HL-60/S4 treated with retinoic acid at 250 ng/mL for 4 days and 3 days (cell line): ENCODE results near the gene MFSD12.
"Not testable (repeated sequence)": the region's sequence is repeated elsewhere in the genome, so short reads cannot be mapped to it uniquely, and the experiment has no call there.

Source experiments
- in situ Hi-C: fragments of 300-500 bp; cut with MboI; formaldehyde crosslinking; loops from 2 replicates; pipeline ENCODE4 v1.7.0; 2022; ENCODE audit warnings: low sequenced_read_pairs

Gene MFSD12

GRCh38 chr19:3538965-3539755 is 18.2 kb downstream of the MFSD12 start, which contains the start of gene TEKTIP1:
Gene TEKTIP1 (plus strand): TSS chr19:3539174. CDS start chr19:3539178, 4 bp downstream.
- in situ Hi-C loops, result no loop called here

DNA sequence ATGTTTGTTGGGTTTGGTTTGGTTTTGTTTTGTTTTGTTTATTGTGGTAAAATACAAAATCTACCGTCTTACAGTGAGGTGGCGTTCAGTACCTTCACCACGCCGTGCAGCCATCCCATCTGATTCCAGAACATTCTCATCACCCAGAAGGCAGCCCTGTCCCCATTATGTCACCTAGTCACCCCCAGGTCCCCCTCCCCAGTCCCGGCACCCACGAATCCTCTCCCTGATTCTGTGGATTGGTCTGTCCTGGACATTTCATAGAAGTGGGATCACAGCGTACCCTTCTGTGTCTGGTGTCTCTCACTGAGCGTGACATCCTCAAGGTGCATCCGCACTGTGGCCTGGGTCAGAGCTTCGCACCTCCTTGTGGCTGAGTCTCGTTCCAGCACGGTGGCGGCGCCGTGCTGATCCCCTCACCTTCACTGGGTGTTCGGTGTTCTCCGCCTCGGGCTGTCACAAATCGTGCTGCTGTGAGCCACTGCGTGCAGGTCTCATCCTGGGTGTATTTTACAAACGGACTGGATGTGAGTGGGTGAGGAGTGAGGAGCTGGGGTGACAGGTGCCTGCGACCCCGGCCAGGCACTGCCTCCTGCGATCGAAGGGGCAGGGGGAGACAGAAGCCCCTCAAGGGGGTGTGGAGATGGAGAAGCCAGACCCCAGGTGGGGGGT is 19.0 kb downstream of the MFSD12 start:
- in situ Hi-C loops, result no loop called here

DNA sequence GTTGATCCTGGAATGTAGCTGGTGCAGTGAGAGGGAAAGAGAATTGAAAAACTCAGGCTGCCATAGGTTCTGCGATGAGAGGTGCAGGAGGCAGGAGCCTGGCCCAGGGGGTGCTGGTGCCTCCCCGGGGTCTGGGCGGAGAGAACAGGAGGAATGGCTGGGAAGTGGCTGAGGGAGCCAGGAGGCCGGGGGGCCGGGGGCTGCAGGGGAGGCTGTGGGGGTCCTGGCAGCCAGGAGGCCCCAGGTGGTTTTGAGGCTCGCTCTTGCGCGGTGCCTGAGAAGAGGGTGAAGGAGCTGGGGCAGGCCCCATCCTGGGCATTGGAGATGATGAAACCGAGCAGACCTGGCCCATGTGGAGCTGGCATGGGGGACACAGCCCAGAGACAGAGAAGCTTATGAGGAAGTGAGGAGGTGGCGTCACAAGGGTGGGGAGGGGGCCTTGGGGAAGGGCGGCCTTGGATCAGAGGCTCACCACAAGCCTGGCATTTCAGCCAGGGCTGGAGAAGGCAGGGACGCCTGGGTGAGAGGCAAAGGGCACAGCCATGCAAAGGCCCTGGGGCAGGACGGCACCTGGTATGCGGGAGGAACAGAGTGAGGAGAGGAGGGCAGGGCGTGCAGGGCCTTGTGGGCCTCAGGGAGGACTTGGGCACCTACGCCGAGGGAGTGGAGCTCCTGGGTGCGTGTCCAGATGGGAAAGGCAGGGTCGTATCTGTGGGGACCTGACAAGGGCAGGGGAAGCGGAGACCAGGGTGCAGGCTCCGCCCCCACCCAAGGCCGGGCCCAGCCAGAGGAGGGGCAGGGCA is 19.7 kb downstream of the MFSD12 start:
- in situ Hi-C loops, result no loop called here

DNA sequence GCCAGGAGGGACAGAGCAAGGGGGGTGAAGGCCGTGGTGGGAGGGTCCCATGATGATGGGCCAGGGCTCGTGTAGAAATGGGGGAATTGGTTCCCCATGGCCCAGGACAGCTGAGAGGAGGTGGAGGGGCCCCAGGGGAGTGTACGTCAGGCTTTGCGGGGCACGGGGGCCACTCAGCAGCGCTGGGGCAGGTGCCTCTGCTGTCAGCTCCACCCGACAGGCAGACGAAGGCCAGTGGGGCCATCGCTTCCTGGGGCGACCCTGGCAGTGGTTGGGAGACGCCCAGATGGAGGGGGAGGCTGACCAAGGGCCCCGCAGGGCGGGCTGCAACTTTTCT is 20.3 kb downstream of the MFSD12 start:
- in situ Hi-C loops, result no loop called here

DNA sequence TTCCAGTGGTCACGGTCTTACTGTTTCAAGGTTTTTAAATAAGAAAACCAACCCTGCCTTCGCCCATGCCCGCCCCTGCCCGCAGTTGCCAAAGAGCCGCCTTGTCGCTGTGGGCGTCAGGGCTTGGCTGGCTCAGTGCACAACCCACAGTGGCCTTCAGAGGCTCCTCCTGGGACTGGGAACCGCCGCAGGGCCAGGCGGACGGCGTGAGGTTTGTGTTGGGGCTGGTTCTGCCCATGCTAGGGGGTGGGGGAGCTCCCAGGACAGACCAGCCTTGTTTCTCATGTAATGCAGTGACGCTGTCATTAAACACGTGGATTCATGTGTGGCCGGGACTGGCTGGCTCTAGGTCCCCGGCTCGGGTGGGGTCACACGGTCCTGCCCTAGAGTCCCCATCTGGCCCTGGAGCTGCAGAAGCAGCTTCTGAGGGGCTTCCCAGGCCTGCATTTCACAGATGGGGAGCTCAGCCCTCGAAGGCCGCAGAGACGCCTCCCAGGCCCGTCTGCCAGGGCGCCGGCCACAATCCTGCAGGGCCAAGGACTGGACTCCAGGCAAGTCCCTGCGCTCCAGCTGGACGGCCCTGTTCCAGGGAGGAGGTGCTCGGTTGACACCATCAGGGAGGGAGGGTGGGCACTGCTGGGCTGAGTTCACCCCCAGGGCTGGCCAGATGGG is 20.8 kb downstream of the MFSD12 start:
- in situ Hi-C loops, result no loop called here

- in situ Hi-C loops, result no loop called here
Measured at GRCh38 chr19:3535981-3536380, 21.4 kb downstream of the MFSD12 start.

GRCh38 chr19:3535563-3535965 is 21.8 kb downstream of the MFSD12 start:
- in situ Hi-C loops, result no loop called here

DNA sequence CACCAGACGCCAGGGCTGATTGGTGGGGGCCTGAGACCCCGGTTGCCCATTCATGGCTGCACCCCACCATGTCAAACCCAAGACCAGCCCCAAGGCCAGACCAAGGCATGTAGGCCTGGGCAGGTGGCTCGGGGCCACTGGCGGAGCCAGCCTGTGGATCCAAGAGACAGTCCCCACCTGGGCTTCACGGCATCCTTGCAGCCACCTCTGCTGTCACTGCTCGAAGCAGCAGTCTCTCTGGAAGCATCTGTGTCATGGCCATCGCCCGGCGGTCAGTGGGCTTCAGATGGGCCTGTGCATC is 22.2 kb downstream of the MFSD12 start:
- in situ Hi-C loops, result no loop called here

- in situ Hi-C loops, result no loop called here
Measured at GRCh38 chr19:3534375-3535234, 22.8 kb downstream of the MFSD12 start.

GRCh38 chr19:3533563-3534216 is 23.7 kb downstream of the MFSD12 start:
- in situ Hi-C loops, result no loop called here

GRCh38 chr19:3533033-3533432 is 24.4 kb downstream of the MFSD12 start:
- in situ Hi-C loops, result no loop called here

GRCh38 chr19:3532154-3532786 is 25.1 kb downstream of the MFSD12 start:
- in situ Hi-C loops, result no loop called here

- in situ Hi-C loops, result no loop called here
Measured at GRCh38 chr19:3531716-3532115, 25.7 kb downstream of the MFSD12 start.

DNA sequence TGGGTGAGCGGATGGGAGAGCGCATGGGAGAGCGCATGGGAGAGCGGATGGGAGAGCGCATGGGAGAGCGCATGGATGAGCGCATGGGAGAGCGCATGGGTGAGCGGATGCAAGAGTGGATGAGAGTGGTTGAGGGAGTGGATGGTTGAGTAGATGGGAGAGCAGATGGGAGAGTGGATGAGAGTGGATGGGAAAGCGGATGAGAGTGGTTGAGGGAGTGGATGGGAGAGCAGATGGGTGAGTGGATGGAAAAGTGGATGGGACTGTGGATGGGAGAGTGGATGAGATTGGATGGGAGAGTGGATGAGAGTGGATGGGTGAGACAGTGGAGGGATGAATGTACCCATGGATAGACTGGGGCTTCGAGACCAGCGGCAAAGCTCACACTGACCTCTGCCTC is 27.0 kb downstream of the MFSD12 start:
- in situ Hi-C loops, result no loop called here

GRCh38 chr19:3529299-3529698 is 28.1 kb downstream of the MFSD12 start:
- in situ Hi-C loops, result not testable (repeated sequence)

GRCh38 chr19:3528539-3529211 is 28.7 kb downstream of the MFSD12 start:
- in situ Hi-C loops, result no loop called here

DNA sequence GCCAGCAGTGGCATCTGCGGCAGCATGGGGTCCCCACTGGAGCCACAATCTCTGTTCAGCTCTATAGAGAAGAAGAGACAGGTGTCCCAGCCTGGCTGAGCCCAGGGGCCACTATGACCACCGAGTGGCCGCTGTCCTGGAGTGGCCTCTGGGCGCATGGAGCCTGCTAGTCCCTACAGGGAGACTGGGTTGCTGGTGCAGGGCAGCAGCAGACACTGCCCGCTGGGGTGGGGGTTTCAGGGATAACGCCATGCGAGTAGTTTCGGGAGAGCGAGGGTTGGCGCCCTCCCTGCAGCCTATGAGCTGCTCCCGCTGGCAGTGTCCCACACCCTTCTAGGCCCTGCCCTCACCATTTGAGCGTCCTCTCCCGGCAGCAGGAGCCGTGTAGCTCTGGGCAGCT is 29.3 kb downstream of the MFSD12 start:
- in situ Hi-C loops, result no loop called here

DNA sequence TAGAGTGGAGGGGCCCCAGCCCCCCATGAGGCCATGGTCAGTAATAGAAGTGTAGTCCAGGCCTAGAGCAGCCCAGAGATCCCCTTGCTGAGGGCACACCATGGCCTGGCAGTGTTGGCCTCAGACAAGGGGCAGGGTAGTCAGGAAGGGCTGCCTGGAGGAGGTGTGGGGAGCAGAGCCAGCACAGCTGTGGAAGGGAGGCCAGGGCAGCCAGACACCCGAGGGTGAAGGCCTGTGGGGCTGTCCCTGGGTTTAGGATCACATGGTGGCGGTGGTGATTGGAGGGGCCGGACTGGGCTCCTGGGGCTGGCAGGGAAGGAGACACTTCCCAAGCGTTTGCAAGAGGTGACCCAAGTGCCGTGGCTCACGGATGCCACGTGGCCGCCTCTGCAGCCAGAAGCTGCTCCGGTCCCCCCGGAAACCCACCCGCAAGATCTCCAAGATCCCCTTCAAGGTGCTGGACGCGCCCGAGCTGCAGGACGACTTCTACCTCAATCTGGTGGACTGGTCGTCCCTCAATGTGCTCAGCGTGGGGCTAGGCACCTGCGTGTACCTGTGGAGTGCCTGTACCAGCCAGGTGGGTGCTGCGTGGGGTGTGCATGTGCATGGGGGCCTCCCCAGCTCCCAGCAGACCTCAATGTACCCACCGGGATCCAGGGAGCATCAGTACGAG is 30.0 kb downstream of the MFSD12 start:
- in situ Hi-C loops, result no loop called here
